Esophagus (tissue), 2 donors: ENCODE measurements around the gene LPAR2. TPM values are rescaled to one million over a fixed set of nuclear protein-coding genes. Genes with fewer than 3 reads are reported as not detected.

Experiments used
- H3K27ac ChIP-seq, 2 donors: one replicate each; pipeline ENCODE4 v1.5.1; 2013; ENCODE audit warnings: low read depth in 2 of 2, mild to moderate bottlenecking in 2 of 2, inconsistent platforms in 1 of 2, low read length in 1 of 2, moderate library complexity in 1 of 2
- H3K27me3 ChIP-seq, 2 donors: one replicate each; pipeline ENCODE4 v1.6.1; 2013; ENCODE audit warnings: low read length in 2 of 2, control low read depth in 1 of 2, mild to moderate bottlenecking in 1 of 2; ENCODE audit not compliant: insufficient read depth in 2 of 2, control insufficient read depth in 1 of 2
- H3K36me3 ChIP-seq, 2 donors: one replicate each; pipeline ENCODE4 v1.6.1; 2013; ENCODE audit warnings: low read length in 1 of 2; ENCODE audit not compliant: control insufficient read depth in 2 of 2, insufficient read depth in 2 of 2
- H3K4me1 ChIP-seq, 2 donors: one replicate each; pipeline ENCODE4 v1.6.1; 2013; ENCODE audit warnings: low read length in 1 of 2; ENCODE audit not compliant: control insufficient read depth in 2 of 2, insufficient read depth in 2 of 2
- H3K4me3 ChIP-seq, 2 donors: one replicate each; pipeline ENCODE4 v1.5.1; 2013; ENCODE audit warnings: low read length in 2 of 2, mild to moderate bottlenecking in 2 of 2, low read depth in 1 of 2, moderate library complexity in 1 of 2
- H3K9me3 ChIP-seq, 2 donors: one replicate each; pipeline ENCODE4 v1.6.1; 2013; ENCODE audit warnings: mild to moderate bottlenecking in 2 of 2, low read depth in 1 of 2, low read length in 1 of 2, moderate library complexity in 1 of 2; ENCODE audit not compliant: control insufficient read depth in 2 of 2, insufficient read depth in 1 of 2
- WGBS, 2 donors: extraction: QIAGEN DNeasy Blood & Tissue Kit; methylation state at CpG; one replicate each; pipeline ENCODE4 v1.1.7; 2013; 5-methylcytosine and 5-hydroxymethylcytosine counted together
- polyA plus RNA-seq, 2 donors: library from polyadenylated mRNA; stranded (reverse); fragments of 200-250 nt; gene quantifications; one replicate each; pipeline ENCODE4 v1.2.3, GENCODE V29; 2013
- donor health status: healthy with polysubstance abuse.
- donor health status: Bipolar disorder and iron deficiency.

LPAR2 gene
- polyA plus RNA-seq, 2 donors = 8.3 to 10.3 TPM

DNA sequence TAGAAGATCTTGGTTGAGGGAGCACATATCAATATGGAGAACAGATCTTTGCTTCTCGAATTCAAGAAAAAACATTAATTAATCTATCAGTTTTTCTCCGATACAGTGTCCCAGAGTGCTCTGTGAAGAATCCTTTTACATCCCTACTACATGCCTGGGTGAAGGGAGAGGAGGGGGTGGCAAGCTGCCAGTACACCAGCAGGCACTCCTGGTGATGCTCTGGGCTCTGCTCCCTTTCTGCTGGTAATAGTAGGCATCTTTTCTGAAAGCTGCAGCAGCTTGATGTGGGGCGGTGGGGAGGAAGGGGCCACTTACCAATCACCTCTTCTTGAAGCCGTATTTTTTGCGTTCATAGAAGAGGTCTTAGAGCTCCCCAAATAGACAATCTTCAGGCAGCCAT is 40.2 kb downstream of the LPAR2 start:
- 93 to 94% methylated on average over 5 of the region's 5 CpGs for WGBS, 2 donors
- no peak overlapping the region for H3K27ac ChIP-seq

GRCh38 chr19:19584356-19584755 is 43.7 kb downstream of the LPAR2 start:
- no peaks in the 10 kb centered on the region for H3K27me3 ChIP-seq
- no peak overlapping the region for H3K4me3 ChIP-seq
- WGBS, 2 donors = 91 to 93% methylated on average over 6 of the region's 6 CpGs
- no peak overlapping the region for H3K27ac ChIP-seq
- H3K9me3 ChIP-seq = no peaks in the 10 kb centered on the region
- H3K36me3 ChIP-seq = no peaks in the 10 kb centered on the region
- peaks cover 2 to 3% of the 10 kb centered on the region in 2 donors for H3K4me1 ChIP-seq

More for the DNA sequence above, 40.2 kb downstream of the LPAR2 start:
- H3K27me3 ChIP-seq = no peaks in the 10 kb centered on the region
- H3K9me3 ChIP-seq = no peaks in the 10 kb centered on the region
- H3K36me3 ChIP-seq = no peaks in the 10 kb centered on the region
- no peak overlapping the region for H3K4me3 ChIP-seq
- peaks cover 3 to 4% of the 10 kb centered on the region in 2 donors for H3K4me1 ChIP-seq

- H3K36me3 ChIP-seq = no peaks in the 10 kb centered on the region
- H3K27me3 ChIP-seq = no peaks in the 10 kb centered on the region
- H3K27ac ChIP-seq = no peak overlapping the region
- WGBS, 2 donors = 87 to 96% methylated on average over 6 of the region's 6 CpGs
- no peak overlapping the region for H3K4me3 ChIP-seq
- H3K4me1 ChIP-seq = peaks cover 2 to 3% of the 10 kb centered on the region in 2 donors
- no peaks in the 10 kb centered on the region for H3K9me3 ChIP-seq
Measured at GRCh38 chr19:19582471-19582870, 45.5 kb downstream of the LPAR2 start.

GRCh38 chr19:19581391-19581790 is 46.6 kb downstream of the LPAR2 start:
- Histone ChIP-seq H3K27me3 (no peaks in the 10 kb centered on the region), H3K4me1 (peaks cover 2 to 3% of the 10 kb centered on the region in 2 donors), H3K4me3 (no peak overlapping the region), H3K36me3 (no peaks in the 10 kb centered on the region), H3K9me3 (no peaks in the 10 kb centered on the region), H3K27ac (no peak overlapping the region)
- WGBS, 2 donors = 94% methylated on average over 13 of the region's 13 CpGs

DNA sequence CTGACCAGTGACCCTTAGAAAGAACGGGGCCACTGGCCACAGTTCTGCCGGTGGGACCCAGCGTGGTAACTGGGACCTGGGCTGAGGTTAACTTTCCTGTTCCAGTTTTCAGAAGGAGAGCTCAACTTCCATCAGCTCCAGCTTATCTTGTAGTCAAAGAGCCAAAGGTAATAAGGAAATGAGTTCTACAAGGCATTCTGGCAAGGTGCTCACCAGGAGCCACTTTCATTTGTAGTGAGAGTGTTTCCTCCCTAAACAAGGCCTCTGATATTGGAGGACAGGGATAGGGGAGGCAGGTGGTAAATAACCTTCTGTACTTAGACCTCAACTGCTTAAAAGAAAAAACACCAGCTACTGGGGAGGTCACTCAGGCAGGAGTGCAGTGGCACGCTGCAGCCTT is 47.6 kb downstream of the LPAR2 start:
- 84 to 91% methylated on average over 4 of the region's 4 CpGs for WGBS, 2 donors
- Histone ChIP-seq H3K27me3 (no peaks in the 10 kb centered on the region), H3K27ac (no peak overlapping the region)

GRCh38 chr19:19579533-19580361 is 48.3 kb downstream of the LPAR2 start:
- peaks cover 2 to 3% of the 10 kb centered on the region in 2 donors for H3K4me1 ChIP-seq
- no peaks in the 10 kb centered on the region for H3K27me3 ChIP-seq
- no peaks in the 10 kb centered on the region for H3K36me3 ChIP-seq
- WGBS, 2 donors = 82 to 87% methylated on average over 25 of the region's 25 CpGs
- no peak overlapping the region for H3K4me3 ChIP-seq
- H3K9me3 ChIP-seq = no peaks in the 10 kb centered on the region
- no peak overlapping the region for H3K27ac ChIP-seq

More for the DNA sequence above, 47.6 kb downstream of the LPAR2 start:
- H3K4me3 ChIP-seq = no peak overlapping the region
- no peaks in the 10 kb centered on the region for H3K9me3 ChIP-seq
- H3K4me1 ChIP-seq = peaks cover 2 to 3% of the 10 kb centered on the region in 2 donors
- H3K36me3 ChIP-seq = no peaks in the 10 kb centered on the region

DNA sequence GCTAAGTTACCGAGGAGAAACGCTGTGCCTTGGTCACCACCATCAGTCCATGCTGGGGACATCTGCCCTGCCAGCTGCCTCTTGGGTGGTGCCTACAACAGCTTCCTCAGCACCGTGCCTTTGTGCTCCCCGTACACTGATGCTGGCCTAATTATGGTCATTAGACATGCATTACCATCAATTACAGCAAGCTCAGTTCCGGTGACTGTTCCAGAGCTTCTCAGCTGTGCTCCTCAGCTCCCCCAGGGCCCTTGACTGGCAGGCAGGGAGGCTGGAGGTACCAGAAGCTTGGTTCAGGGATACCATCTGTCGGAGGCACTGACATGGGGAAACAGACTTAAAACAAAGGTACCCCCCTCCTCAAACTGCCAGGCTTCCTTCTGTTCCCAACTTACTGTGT is 49.8 kb downstream of the LPAR2 start:
- H3K9me3 ChIP-seq = no peaks in the 10 kb centered on the region
- H3K27ac ChIP-seq = no peak overlapping the region
- no peaks in the 10 kb centered on the region for H3K36me3 ChIP-seq
- WGBS, 2 donors = 90 to 92% methylated on average over 6 of the region's 6 CpGs
- no peaks in the 10 kb centered on the region for H3K27me3 ChIP-seq
- no peak overlapping the region for H3K4me3 ChIP-seq
- peaks cover 2 to 3% of the 10 kb centered on the region in 2 donors for H3K4me1 ChIP-seq

DNA sequence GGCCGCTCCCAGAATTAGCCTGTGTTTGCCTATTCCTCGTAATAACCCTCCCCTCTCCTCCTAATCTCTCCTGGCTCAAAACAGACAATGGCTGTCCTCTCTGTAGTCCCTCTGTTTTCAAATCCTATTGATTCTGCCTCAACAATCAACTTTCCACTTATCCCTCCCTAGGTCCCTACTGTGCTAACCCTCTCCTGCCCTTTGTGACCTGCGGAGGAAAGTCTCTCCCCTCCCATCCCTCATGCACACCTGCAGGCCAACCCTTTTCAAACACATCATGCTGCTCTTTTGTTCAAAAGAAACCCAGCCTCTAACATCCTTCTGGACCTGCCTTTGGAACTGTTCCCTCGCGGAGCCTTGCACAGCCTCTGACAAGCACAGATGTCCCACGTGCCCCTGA is 52.6 kb downstream of the LPAR2 start:
- Histone ChIP-seq H3K9me3 (no peaks in the 10 kb centered on the region), H3K27me3 (no peaks in the 10 kb centered on the region), H3K36me3 (peaks cover 0 to 2% of the 10 kb centered on the region in 2 donors), H3K27ac (no peak overlapping the region), H3K4me1 (no peaks in the 10 kb centered on the region), H3K4me3 (no peak overlapping the region)
- 70 to 77% methylated on average over 6 of the region's 6 CpGs for WGBS, 2 donors
